ENCODE data around the gene SLC25A53. TPM values are rescaled to one million over a fixed set of nuclear protein-coding genes. Genes with fewer than 3 reads are reported as not detected.

SLC25A53 gene
- total RNA-seq, 1 donor, result 7.6 TPM

- Histone ChIP-seq H3K4me1 (ENCODE audit: insufficient read depth, low read length) (no peaks in the 10 kb centered on the region), H3K4me3 (ENCODE audit: insufficient read depth, low read length) (no peak overlapping the region), H3K4me2 (ENCODE audit: insufficient read depth, low read length) (peak overlapping the region; percentile 14), H2AFZ (ENCODE audit: low read length) (no peak overlapping the region), H3K36me3 (ENCODE audit: insufficient read depth, low read length) (no peaks in the 10 kb centered on the region), H3K27ac (ENCODE audit: low read depth, low read length) (no peak overlapping the region), H4K20me1 (ENCODE audit: insufficient read depth, low read length) (no peaks in the 10 kb centered on the region), H3K27me3 (ENCODE audit: insufficient read depth, low read length) (peaks cover 13% of the 10 kb centered on the region), H3K9me3 (ENCODE audit: low read depth, low read length) (no peaks in the 10 kb centered on the region), H3K79me2 (ENCODE audit: insufficient read depth, low read length) (no peaks in the 10 kb centered on the region)
- TF ChIP-seq CTCF (IDR thresholded peaks at IDR 0.05; ENCODE audit: extremely low read depth, low read depth, low read length), result peak; percentile 70
- no peak for DNase-seq (ENCODE audit: insufficient read length, low spot score, missing footprints)
Observed at GRCh38 chrX:104098151-104098808, 58.5 kb downstream of the SLC25A53 start.

GRCh38 chrX:104085919-104086318 lies 70.9 kb downstream of the SLC25A53 start:
- Histone ChIP-seq H3K79me2 (ENCODE audit: insufficient read depth, low read length) (no peaks in the 10 kb centered on the region), H3K4me1 (ENCODE audit: insufficient read depth, low read length) (no peaks in the 10 kb centered on the region), H3K27me3 (ENCODE audit: insufficient read depth, low read length) (peaks cover 13% of the 10 kb centered on the region), H3K27ac (ENCODE audit: low read depth, low read length) (no peak overlapping the region), H3K4me3 (ENCODE audit: insufficient read depth, low read length) (no peak overlapping the region), H3K36me3 (ENCODE audit: insufficient read depth, low read length) (no peaks in the 10 kb centered on the region), H2AFZ (ENCODE audit: low read length) (no peak overlapping the region), H3K9me3 (ENCODE audit: low read depth, low read length) (no peaks in the 10 kb centered on the region), H3K4me2 (ENCODE audit: insufficient read depth, low read length) (no peak overlapping the region), H4K20me1 (ENCODE audit: insufficient read depth, low read length) (no peaks in the 10 kb centered on the region)
- no peak for TF ChIP-seq CTCF (IDR thresholded peaks at IDR 0.05; ENCODE audit: extremely low read depth, low read depth, low read length)
- no peak for DNase-seq (ENCODE audit: insufficient read length, low spot score, missing footprints)

- Histone ChIP-seq H2AFZ (ENCODE audit: low read length) (no peak overlapping the region), H3K27me3 (ENCODE audit: insufficient read depth, low read length) (peaks cover 9% of the 10 kb centered on the region), H3K4me1 (ENCODE audit: insufficient read depth, low read length) (no peaks in the 10 kb centered on the region), H3K4me2 (ENCODE audit: insufficient read depth, low read length) (no peak overlapping the region), H3K79me2 (ENCODE audit: insufficient read depth, low read length) (no peaks in the 10 kb centered on the region), H3K36me3 (ENCODE audit: insufficient read depth, low read length) (no peaks in the 10 kb centered on the region), H3K9me3 (ENCODE audit: low read depth, low read length) (no peaks in the 10 kb centered on the region), H3K4me3 (ENCODE audit: insufficient read depth, low read length) (no peak overlapping the region), H3K27ac (ENCODE audit: low read depth, low read length) (no peak overlapping the region), H4K20me1 (ENCODE audit: insufficient read depth, low read length) (no peaks in the 10 kb centered on the region)
- TF ChIP-seq CTCF (IDR thresholded peaks at IDR 0.05; ENCODE audit: extremely low read depth, low read depth, low read length), result no peak
- DNase-seq (ENCODE audit: insufficient read length, low spot score, missing footprints), result no peak
Observed at GRCh38 chrX:104085477-104085876, 71.3 kb downstream of the SLC25A53 start.

GRCh38 chrX:104084534-104085277 lies 72.1 kb downstream of the SLC25A53 start:
- Histone ChIP-seq H3K4me3 (ENCODE audit: insufficient read depth, low read length) (no peak overlapping the region), H3K4me1 (ENCODE audit: insufficient read depth, low read length) (no peaks in the 10 kb centered on the region), H3K79me2 (ENCODE audit: insufficient read depth, low read length) (no peaks in the 10 kb centered on the region), H2AFZ (ENCODE audit: low read length) (no peak overlapping the region), H3K4me2 (ENCODE audit: insufficient read depth, low read length) (peak overlapping the region; percentile 50), H3K27ac (ENCODE audit: low read depth, low read length) (no peak overlapping the region), H4K20me1 (ENCODE audit: insufficient read depth, low read length) (no peaks in the 10 kb centered on the region), H3K36me3 (ENCODE audit: insufficient read depth, low read length) (no peaks in the 10 kb centered on the region), H3K27me3 (ENCODE audit: insufficient read depth, low read length) (peaks cover 8% of the 10 kb centered on the region), H3K9me3 (ENCODE audit: low read depth, low read length) (no peaks in the 10 kb centered on the region)
- no peak for TF ChIP-seq CTCF (IDR thresholded peaks at IDR 0.05; ENCODE audit: extremely low read depth, low read depth, low read length)
- DNase-seq (ENCODE audit: insufficient read length, low spot score, missing footprints), result no peak
